Measurements from ENCODE around the gene DICER1.

DICER1 gene

GRCh38 chr14:95122621-95122945 is 34.7 kb downstream of the DICER1 start:
- Histone ChIP-seq H3K9me3 (ENCODE audit: control insufficient read depth in 1 of 2, low read length in 2 of 2) (no peaks in the 10 kb centered on the region), H3K27me3 (ENCODE audit: low read depth, low read length) (no peaks in the 10 kb centered on the region), H3K4me1 (ENCODE audit: control insufficient read depth in 1 of 2, insufficient read depth in 2 of 2, low read length in 2 of 2) (peaks cover 4 to 5% of the 10 kb centered on the region in 2 donors), H3K27ac (ENCODE audit: low read length) (no peak overlapping the region), H3K36me3 (ENCODE audit: control insufficient read depth in 1 of 2, insufficient read depth in 2 of 2, low read length in 2 of 2) (peaks cover 32 to 35% of the 10 kb centered on the region in 2 donors), H3K4me3 (ENCODE audit: low read depth in 1 of 2, low read length in 2 of 2) (no peak overlapping the region)

- H3K4me3 ChIP-seq (ENCODE audit: low read depth in 1 of 2, low read length in 2 of 2) = no peak overlapping the region
- H3K36me3 ChIP-seq (ENCODE audit: control insufficient read depth in 1 of 2, insufficient read depth in 2 of 2, low read length in 2 of 2) = peaks cover 35 to 36% of the 10 kb centered on the region in 2 donors
- H3K27ac ChIP-seq (ENCODE audit: low read length) = no peak overlapping the region
- H3K9me3 ChIP-seq (ENCODE audit: control insufficient read depth in 1 of 2, low read length in 2 of 2) = no peaks in the 10 kb centered on the region
- H3K27me3 ChIP-seq (ENCODE audit: low read depth, low read length) = no peaks in the 10 kb centered on the region
- peaks cover 4 to 5% of the 10 kb centered on the region in 2 donors for H3K4me1 ChIP-seq (ENCODE audit: control insufficient read depth in 1 of 2, insufficient read depth in 2 of 2, low read length in 2 of 2)
These were observed 35.3 kb downstream of the DICER1 start for GRCh38 chr14:95121911-95122620.

GRCh38 chr14:95119336-95119735 is 38.0 kb downstream of the DICER1 start:
- H3K4me3 ChIP-seq (ENCODE audit: low read depth in 1 of 2, low read length in 2 of 2) = no peak overlapping the region
- H3K9me3 ChIP-seq (ENCODE audit: control insufficient read depth in 1 of 2, low read length in 2 of 2) = no peaks in the 10 kb centered on the region
- H3K4me1 ChIP-seq (ENCODE audit: control insufficient read depth in 1 of 2, insufficient read depth in 2 of 2, low read length in 2 of 2) = peaks cover 4 to 5% of the 10 kb centered on the region in 2 donors
- peaks cover 45 to 51% of the 10 kb centered on the region in 2 donors for H3K36me3 ChIP-seq (ENCODE audit: control insufficient read depth in 1 of 2, insufficient read depth in 2 of 2, low read length in 2 of 2)
- no peaks in the 10 kb centered on the region for H3K27me3 ChIP-seq (ENCODE audit: low read depth, low read length)
- no peak overlapping the region for H3K27ac ChIP-seq (ENCODE audit: low read length)

- H3K36me3 ChIP-seq (ENCODE audit: control insufficient read depth in 1 of 2, insufficient read depth in 2 of 2, low read length in 2 of 2) = peaks cover 42 to 45% of the 10 kb centered on the region in 2 donors
- H3K27me3 ChIP-seq (ENCODE audit: low read depth, low read length) = no peaks in the 10 kb centered on the region
- no peak overlapping the region for H3K27ac ChIP-seq (ENCODE audit: low read length)
- H3K4me3 ChIP-seq (ENCODE audit: low read depth in 1 of 2, low read length in 2 of 2) = no peak overlapping the region
- peaks cover 4 to 5% of the 10 kb centered on the region in 2 donors for H3K4me1 ChIP-seq (ENCODE audit: control insufficient read depth in 1 of 2, insufficient read depth in 2 of 2, low read length in 2 of 2)
- no peaks in the 10 kb centered on the region for H3K9me3 ChIP-seq (ENCODE audit: control insufficient read depth in 1 of 2, low read length in 2 of 2)
These were observed 39.2 kb downstream of the DICER1 start for GRCh38 chr14:95117937-95118721.

GRCh38 chr14:95113476-95113875 is 43.9 kb downstream of the DICER1 start:
- H3K9me3 ChIP-seq (ENCODE audit: control insufficient read depth in 1 of 2, low read length in 2 of 2) = no peaks in the 10 kb centered on the region
- no peak overlapping the region for H3K27ac ChIP-seq (ENCODE audit: low read length)
- H3K36me3 ChIP-seq (ENCODE audit: control insufficient read depth in 1 of 2, insufficient read depth in 2 of 2, low read length in 2 of 2) = peaks cover 65 to 69% of the 10 kb centered on the region in 2 donors
- H3K27me3 ChIP-seq (ENCODE audit: low read depth, low read length) = no peaks in the 10 kb centered on the region
- H3K4me1 ChIP-seq (ENCODE audit: control insufficient read depth in 1 of 2, insufficient read depth in 2 of 2, low read length in 2 of 2) = no peaks in the 10 kb centered on the region
- H3K4me3 ChIP-seq (ENCODE audit: low read depth in 1 of 2, low read length in 2 of 2) = no peak overlapping the region

- Histone ChIP-seq H3K27me3 (ENCODE audit: low read depth, low read length) (no peaks in the 10 kb centered on the region), H3K36me3 (ENCODE audit: control insufficient read depth in 1 of 2, insufficient read depth in 2 of 2, low read length in 2 of 2) (peaks cover 71 to 72% of the 10 kb centered on the region in 2 donors), H3K9me3 (ENCODE audit: control insufficient read depth in 1 of 2, low read length in 2 of 2) (no peaks in the 10 kb centered on the region), H3K4me3 (ENCODE audit: low read depth in 1 of 2, low read length in 2 of 2) (no peak overlapping the region), H3K4me1 (ENCODE audit: control insufficient read depth in 1 of 2, insufficient read depth in 2 of 2, low read length in 2 of 2) (no peaks in the 10 kb centered on the region), H3K27ac (ENCODE audit: low read length) (no peak overlapping the region)
These were observed 45.7 kb downstream of the DICER1 start for GRCh38 chr14:95111507-95112164.

- Histone ChIP-seq H3K4me1 (ENCODE audit: control insufficient read depth in 1 of 2, insufficient read depth in 2 of 2, low read length in 2 of 2) (no peaks in the 10 kb centered on the region), H3K36me3 (ENCODE audit: control insufficient read depth in 1 of 2, insufficient read depth in 2 of 2, low read length in 2 of 2) (peaks cover 61 to 65% of the 10 kb centered on the region in 2 donors), H3K27ac (ENCODE audit: low read length) (no peak overlapping the region), H3K4me3 (ENCODE audit: low read depth in 1 of 2, low read length in 2 of 2) (no peak overlapping the region), H3K27me3 (ENCODE audit: low read depth, low read length) (no peaks in the 10 kb centered on the region), H3K9me3 (ENCODE audit: control insufficient read depth in 1 of 2, low read length in 2 of 2) (no peaks in the 10 kb centered on the region)
These were observed 47.2 kb downstream of the DICER1 start for GRCh38 chr14:95110178-95110577.

GRCh38 chr14:95107711-95108110 is 49.6 kb downstream of the DICER1 start:
- no peak overlapping the region for H3K4me3 ChIP-seq (ENCODE audit: low read depth in 1 of 2, low read length in 2 of 2)
- H3K9me3 ChIP-seq (ENCODE audit: control insufficient read depth in 1 of 2, low read length in 2 of 2) = no peaks in the 10 kb centered on the region
- no peak overlapping the region for H3K27ac ChIP-seq (ENCODE audit: low read length)
- peaks cover 66 to 69% of the 10 kb centered on the region in 2 donors for H3K36me3 ChIP-seq (ENCODE audit: control insufficient read depth in 1 of 2, insufficient read depth in 2 of 2, low read length in 2 of 2)
- H3K4me1 ChIP-seq (ENCODE audit: control insufficient read depth in 1 of 2, insufficient read depth in 2 of 2, low read length in 2 of 2) = no peaks in the 10 kb centered on the region
- H3K27me3 ChIP-seq (ENCODE audit: low read depth, low read length) = no peaks in the 10 kb centered on the region

- Histone ChIP-seq H3K4me3 (ENCODE audit: low read depth in 1 of 2, low read length in 2 of 2) (no peak overlapping the region), H3K9me3 (ENCODE audit: control insufficient read depth in 1 of 2, low read length in 2 of 2) (no peaks in the 10 kb centered on the region), H3K36me3 (ENCODE audit: control insufficient read depth in 1 of 2, insufficient read depth in 2 of 2, low read length in 2 of 2) (peaks cover 64 to 72% of the 10 kb centered on the region in 2 donors), H3K4me1 (ENCODE audit: control insufficient read depth in 1 of 2, insufficient read depth in 2 of 2, low read length in 2 of 2) (no peaks in the 10 kb centered on the region), H3K27me3 (ENCODE audit: low read depth, low read length) (no peaks in the 10 kb centered on the region), H3K27ac (ENCODE audit: low read length) (no peak overlapping the region)
These were observed 50.4 kb downstream of the DICER1 start for GRCh38 chr14:95106971-95107370.

DNA sequence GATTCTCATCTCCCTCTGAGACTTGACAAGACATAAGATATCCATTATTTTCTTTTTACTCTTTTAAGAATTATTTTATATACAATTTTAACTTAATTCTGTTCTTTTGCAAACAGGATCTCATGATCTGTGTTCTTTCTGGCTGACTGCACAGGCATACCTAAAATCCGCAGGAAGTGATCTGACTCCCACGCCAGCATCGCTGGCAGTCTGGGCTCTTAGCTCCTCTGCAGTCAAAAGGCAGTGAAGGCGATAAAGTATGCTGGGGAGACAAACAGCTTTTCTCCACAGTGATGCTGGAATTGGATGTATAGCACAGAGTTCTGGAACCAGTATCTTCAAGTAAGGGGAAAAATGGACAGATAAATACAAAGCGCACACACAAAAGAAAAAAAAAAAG is 52.4 kb downstream of the DICER1 start:
- Histone ChIP-seq H3K4me3 (ENCODE audit: low read depth in 1 of 2, low read length in 2 of 2) (no peak overlapping the region), H3K27ac (ENCODE audit: low read length) (no peak overlapping the region), H3K9me3 (ENCODE audit: control insufficient read depth in 1 of 2, low read length in 2 of 2) (no peaks in the 10 kb centered on the region), H3K27me3 (ENCODE audit: low read depth, low read length) (no peaks in the 10 kb centered on the region), H3K36me3 (ENCODE audit: control insufficient read depth in 1 of 2, insufficient read depth in 2 of 2, low read length in 2 of 2) (peaks cover 48 to 60% of the 10 kb centered on the region in 2 donors), H3K4me1 (ENCODE audit: control insufficient read depth in 1 of 2, insufficient read depth in 2 of 2, low read length in 2 of 2) (peaks cover 0 to 4% of the 10 kb centered on the region in 2 donors)

DNA sequence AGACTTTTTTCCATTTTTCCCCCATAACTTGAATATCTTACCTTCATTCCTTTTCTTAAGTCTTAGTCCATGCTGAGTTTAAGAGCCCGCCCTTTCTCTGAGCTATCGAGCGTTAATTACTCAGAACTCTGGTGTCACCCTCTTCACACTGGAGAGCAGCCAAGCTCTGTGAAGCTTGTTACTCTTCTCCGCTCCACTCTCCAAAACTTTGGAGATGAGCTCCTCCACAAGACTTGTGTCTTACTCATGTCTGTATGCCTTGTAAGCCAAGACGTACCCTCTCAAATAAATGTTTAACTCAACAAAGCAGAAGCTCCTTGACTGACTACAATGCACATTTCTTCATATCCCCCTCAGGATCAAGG is 54.7 kb downstream of the DICER1 start:
- Histone ChIP-seq H3K27me3 (ENCODE audit: low read depth, low read length) (no peaks in the 10 kb centered on the region), H3K9me3 (ENCODE audit: control insufficient read depth in 1 of 2, low read length in 2 of 2) (no peaks in the 10 kb centered on the region), H3K4me3 (ENCODE audit: low read depth in 1 of 2, low read length in 2 of 2) (no peak overlapping the region), H3K4me1 (ENCODE audit: control insufficient read depth in 1 of 2, insufficient read depth in 2 of 2, low read length in 2 of 2) (peaks cover 0 to 4% of the 10 kb centered on the region in 2 donors), H3K36me3 (ENCODE audit: control insufficient read depth in 1 of 2, insufficient read depth in 2 of 2, low read length in 2 of 2) (peaks cover 36 to 42% of the 10 kb centered on the region in 2 donors), H3K27ac (ENCODE audit: low read length) (no peak overlapping the region)
